ENCODE data around the gene FREY1. TPM values are rescaled to one million over a fixed set of nuclear protein-coding genes. Genes with fewer than 3 reads are reported as not detected.

The FREY1 gene
- total and polyA plus RNA-seq, 9 of the 15 experiments (the other 6 are each of a cell fraction or from before 2014, with no cell fraction given): 0.25 to 1.5 (median 1.1) TPM; not detected in 5

DNA sequence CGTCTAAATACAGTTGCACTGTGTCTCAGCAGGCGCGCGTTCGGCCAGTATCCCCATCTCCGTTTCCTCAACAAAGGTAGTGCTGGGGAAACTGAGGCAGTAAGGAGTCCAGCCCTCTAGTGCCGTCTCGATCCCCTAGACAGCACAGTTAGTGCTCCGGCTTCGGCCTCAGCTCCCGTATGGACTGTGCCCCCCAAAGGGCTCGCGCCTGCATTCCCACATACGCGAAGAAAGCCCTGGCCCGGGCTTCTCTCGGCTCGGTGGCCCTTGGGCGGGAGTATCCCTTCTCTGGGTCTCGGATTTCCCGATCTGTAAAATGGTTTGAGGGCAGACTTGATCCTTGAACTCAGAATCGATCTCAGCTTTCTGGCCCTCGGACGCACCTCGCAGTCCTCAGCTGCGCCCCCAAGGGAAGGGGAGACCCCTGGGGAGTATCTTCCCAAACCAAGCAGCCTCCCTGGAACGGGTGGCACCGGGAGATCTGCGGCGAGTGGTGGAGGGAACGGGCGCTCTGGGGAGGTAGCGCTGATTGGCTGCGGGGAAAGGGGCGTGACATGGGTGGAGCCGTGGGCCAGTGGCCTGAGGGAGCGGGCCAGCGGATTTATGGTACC lies 11.4 kb upstream of the FREY1 start (continued):
- TF ChIP-seq, protein P1, sequence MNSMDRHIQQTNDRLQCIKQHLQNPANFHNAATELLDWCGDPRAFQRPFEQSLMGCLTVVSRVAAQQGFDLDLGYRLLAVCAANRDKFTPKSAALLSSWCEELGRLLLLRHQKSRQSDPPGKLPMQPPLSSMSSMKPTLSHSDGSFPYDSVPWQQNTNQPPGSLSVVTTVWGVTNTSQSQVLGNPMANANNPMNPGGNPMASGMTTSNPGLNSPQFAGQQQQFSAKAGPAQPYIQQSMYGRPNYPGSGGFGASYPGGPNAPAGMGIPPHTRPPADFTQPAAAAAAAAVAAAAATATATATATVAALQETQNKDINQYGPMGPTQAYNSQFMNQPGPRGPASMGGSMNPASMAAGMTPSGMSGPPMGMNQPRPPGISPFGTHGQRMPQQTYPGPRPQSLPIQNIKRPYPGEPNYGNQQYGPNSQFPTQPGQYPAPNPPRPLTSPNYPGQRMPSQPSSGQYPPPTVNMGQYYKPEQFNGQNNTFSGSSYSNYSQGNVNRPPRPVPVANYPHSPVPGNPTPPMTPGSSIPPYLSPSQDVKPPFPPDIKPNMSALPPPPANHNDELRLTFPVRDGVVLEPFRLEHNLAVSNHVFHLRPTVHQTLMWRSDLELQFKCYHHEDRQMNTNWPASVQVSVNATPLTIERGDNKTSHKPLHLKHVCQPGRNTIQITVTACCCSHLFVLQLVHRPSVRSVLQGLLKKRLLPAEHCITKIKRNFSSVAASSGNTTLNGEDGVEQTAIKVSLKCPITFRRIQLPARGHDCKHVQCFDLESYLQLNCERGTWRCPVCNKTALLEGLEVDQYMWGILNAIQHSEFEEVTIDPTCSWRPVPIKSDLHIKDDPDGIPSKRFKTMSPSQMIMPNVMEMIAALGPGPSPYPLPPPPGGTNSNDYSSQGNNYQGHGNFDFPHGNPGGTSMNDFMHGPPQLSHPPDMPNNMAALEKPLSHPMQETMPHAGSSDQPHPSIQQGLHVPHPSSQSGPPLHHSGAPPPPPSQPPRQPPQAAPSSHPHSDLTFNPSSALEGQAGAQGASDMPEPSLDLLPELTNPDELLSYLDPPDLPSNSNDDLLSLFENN (IDR thresholded peaks at IDR 0.05; ENCODE audit: low read depth in 2 of 2, low read length in 2 of 2): 0 out of 4 replicates have a peak, but pooled peaks have one; percentile 3 to 6
- TF ChIP-seq CC2D1A (IDR thresholded peaks at IDR 0.05) (0 out of 2 replicates have a peak, but pooled peaks have one; percentile 8), JUND (IDR thresholded peaks at IDR 0.05; ENCODE audit: borderline replicate concordance, low read depth, low read length) (no peak), JUND (tag; IDR thresholded peaks at IDR 0.05; ENCODE audit: borderline replicate concordance, low read depth, low read length) (peak; percentile 5; the same call in 1 of the 3 replicates), ZNF586 (CRISPR knock-in tag; conservative IDR thresholded peaks at IDR 0.05) (no peak), ZFP36 (IDR thresholded peaks at IDR 0.05; ENCODE audit: low read depth, low read length, partially characterized antibody) (peak; percentile 14), BCOR (IDR thresholded peaks at IDR 0.05) (peak; percentile 92), MCM3 (IDR thresholded peaks at IDR 0.05) (no peak), KDM5B (IDR thresholded peaks at IDR 0.05; ENCODE audit: insufficient replicate concordance, low read depth, low read length) (peak; percentile 22), NR4A1 (CRISPR knock-in tag; IDR thresholded peaks at IDR 0.05) (no peak), NR4A1 (tag; IDR thresholded peaks at IDR 0.05) (no peak), ZFP1 (CRISPR knock-in tag; IDR thresholded peaks at IDR 0.05) (no peak), GATAD2A (IDR thresholded peaks at IDR 0.05) (peak; percentile 50; the same call in 1 of the 2 replicates), POLR2AphosphoS5 (IDR thresholded peaks at IDR 0.05; ENCODE audit: control insufficient read depth, insufficient read depth, low read depth, low read length) (peak; percentile 30; the same call in 1 of the 2 replicates), SAP30 (IDR thresholded peaks at IDR 0.05; ENCODE audit: borderline replicate concordance, insufficient read depth, low read depth, low read length, poor library complexity, severe bottlenecking) (peak; percentile 67), RB1 (IDR thresholded peaks at IDR 0.05; ENCODE audit: low read depth) (peak; percentile 51; the same call in 1 of the 2 replicates), ZNF584 (CRISPR knock-in tag; IDR thresholded peaks at IDR 0.05; ENCODE audit: low read depth) (no peak), NFYB (IDR thresholded peaks at IDR 0.05; ENCODE audit: extremely low read depth, insufficient read length) (peak; percentile 68), TBP (optimal IDR thresholded peaks at IDR 0.05; ENCODE audit: low read depth, low read length) (peak; percentile 26), ZNF408 (CRISPR knock-in tag; IDR thresholded peaks at IDR 0.05; ENCODE audit: low read depth) (no peak), ARID1B (IDR thresholded peaks at IDR 0.05) (peak; percentile 44; the same call in 1 of the 2 replicates)
- TF ChIP-seq, protein P2, sequence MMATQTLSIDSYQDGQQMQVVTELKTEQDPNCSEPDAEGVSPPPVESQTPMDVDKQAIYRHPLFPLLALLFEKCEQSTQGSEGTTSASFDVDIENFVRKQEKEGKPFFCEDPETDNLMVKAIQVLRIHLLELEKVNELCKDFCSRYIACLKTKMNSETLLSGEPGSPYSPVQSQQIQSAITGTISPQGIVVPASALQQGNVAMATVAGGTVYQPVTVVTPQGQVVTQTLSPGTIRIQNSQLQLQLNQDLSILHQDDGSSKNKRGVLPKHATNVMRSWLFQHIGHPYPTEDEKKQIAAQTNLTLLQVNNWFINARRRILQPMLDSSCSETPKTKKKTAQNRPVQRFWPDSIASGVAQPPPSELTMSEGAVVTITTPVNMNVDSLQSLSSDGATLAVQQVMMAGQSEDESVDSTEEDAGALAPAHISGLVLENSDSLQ (IDR thresholded peaks at IDR 0.05): peak; percentile 76
- TF ChIP-seq, protein P3, sequence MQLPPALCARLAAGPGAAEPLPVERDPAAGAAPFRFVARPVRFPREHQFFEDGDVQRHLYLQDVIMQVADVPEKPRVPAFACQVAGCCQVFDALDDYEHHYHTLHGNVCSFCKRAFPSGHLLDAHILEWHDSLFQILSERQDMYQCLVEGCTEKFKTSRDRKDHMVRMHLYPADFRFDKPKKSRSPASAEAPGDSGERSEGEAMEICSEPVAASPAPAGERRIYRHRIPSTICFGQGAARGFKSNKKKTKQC (CRISPR knock-in tag; IDR thresholded peaks at IDR 0.05): peak; percentile 47
- TF ChIP-seq, protein P4, sequence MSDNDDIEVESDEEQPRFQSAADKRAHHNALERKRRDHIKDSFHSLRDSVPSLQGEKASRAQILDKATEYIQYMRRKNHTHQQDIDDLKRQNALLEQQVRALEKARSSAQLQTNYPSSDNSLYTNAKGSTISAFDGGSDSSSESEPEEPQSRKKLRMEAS (CRISPR knock-in tag; IDR thresholded peaks at IDR 0.05): peak; percentile 35; the same call in 1 of the 2 replicates

Measured in K562 (cell line).